HG03378 (cell line): ENCODE data around the gene RPS15A.

Source experiments
- ATAC-seq: cut with Tn5 transposase; IDR thresholded peaks from one replicate; pipeline ENCODE4 v1.9.1; 2021; ENCODE audit warnings: mild to moderate bottlenecking, moderate library complexity; ENCODE audit not compliant: unreplicated experiment

The RPS15A gene

GRCh38 chr16:18789850-18790706, at the start of gene RPS15A:
TSS of gene RPS15A (minus strand) at chr16:18790334. CDS start at chr16:18789113, 1,221 bp downstream.
- ATAC-seq = peak; percentile 81

- no peak for ATAC-seq
These were observed 49.4 kb upstream of the RPS15A start for GRCh38 chr16:18839555-18839954.

GRCh38 chr16:18836702-18837101, 46.6 kb upstream of the RPS15A start:
- ATAC-seq = no peak

GRCh38 chr16:18834864-18835263, 44.7 kb upstream of the RPS15A start:
- ATAC-seq = no peak

GRCh38 chr16:18833707-18834505, 43.8 kb upstream of the RPS15A start:
- no peak for ATAC-seq

GRCh38 chr16:18832613-18833012, 42.5 kb upstream of the RPS15A start:
- ATAC-seq = no peak

GRCh38 chr16:18832006-18832405, 41.9 kb upstream of the RPS15A start:
- no peak for ATAC-seq

GRCh38 chr16:18829251-18829650, 39.1 kb upstream of the RPS15A start:
- ATAC-seq = no peak

- no peak for ATAC-seq
These were observed 37.8 kb upstream of the RPS15A start for GRCh38 chr16:18827890-18828289.

- no peak for ATAC-seq
These were observed 26.2 kb upstream of the RPS15A start for GRCh38 chr16:18816286-18816685.

GRCh38 chr16:18811925-18812324, 21.8 kb upstream of the RPS15A start:
- no peak for ATAC-seq

GRCh38 chr16:18809165-18809564, 19.0 kb upstream of the RPS15A start:
- no peak for ATAC-seq

GRCh38 chr16:18805257-18805773, 15.2 kb upstream of the RPS15A start:
- no peak for ATAC-seq

GRCh38 chr16:18804540-18804939, 14.4 kb upstream of the RPS15A start:
- ATAC-seq = no peak

- ATAC-seq = no peak
These were observed 13.7 kb upstream of the RPS15A start for GRCh38 chr16:18803569-18804462.

GRCh38 chr16:18802767-18803343, 12.7 kb upstream of the RPS15A start:
- no peak for ATAC-seq

- peak; percentile 83 for ATAC-seq
These were observed 11.2 kb upstream of the RPS15A start, which contains the start of gene ARL6IP1 for GRCh38 chr16:18801145-18801972. TSS of gene ARL6IP1 (minus strand) at chr16:18801549. CDS start at chr16:18801466, 83 bp downstream.

- ATAC-seq = no peak
These were observed 10.6 kb upstream of the RPS15A start for GRCh38 chr16:18800775-18801144.

GRCh38 chr16:18800293-18800692, 10.2 kb upstream of the RPS15A start:
- ATAC-seq = no peak
